GM18870 (cell line): ENCODE measurements around the gene TMEM126B.
"Not testable (repeated sequence)": the region's sequence is repeated elsewhere in the genome, so short reads cannot be mapped to it uniquely, and the experiment has no call there.

Experiments
- ATAC-seq: cut with Tn5 transposase; IDR thresholded peaks from one replicate; pipeline ENCODE4 v1.9.1; 2021; ENCODE audit warnings: moderate library complexity; ENCODE audit not compliant: unreplicated experiment

Gene TMEM126B

DNA sequence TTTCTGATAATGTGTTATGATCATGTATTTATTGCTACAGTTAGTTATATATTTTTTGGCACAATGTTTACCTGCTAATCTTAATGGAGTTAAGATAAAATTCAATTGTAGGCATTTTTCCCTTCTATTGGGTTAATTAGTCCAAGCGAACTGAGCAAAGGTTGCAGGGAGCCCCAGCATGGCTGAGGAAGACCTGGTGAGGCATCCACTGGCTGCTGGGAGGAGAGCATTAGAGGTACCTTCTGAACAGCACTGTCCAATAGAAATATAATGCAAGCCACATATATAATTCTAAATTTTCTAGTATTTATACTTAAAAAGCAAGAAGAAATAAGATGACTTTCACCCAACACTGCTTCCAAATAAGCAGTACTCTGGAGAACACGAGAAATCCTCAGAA lies 18.7 kb downstream of the TMEM126B start:
- ATAC-seq, result no peak

DNA sequence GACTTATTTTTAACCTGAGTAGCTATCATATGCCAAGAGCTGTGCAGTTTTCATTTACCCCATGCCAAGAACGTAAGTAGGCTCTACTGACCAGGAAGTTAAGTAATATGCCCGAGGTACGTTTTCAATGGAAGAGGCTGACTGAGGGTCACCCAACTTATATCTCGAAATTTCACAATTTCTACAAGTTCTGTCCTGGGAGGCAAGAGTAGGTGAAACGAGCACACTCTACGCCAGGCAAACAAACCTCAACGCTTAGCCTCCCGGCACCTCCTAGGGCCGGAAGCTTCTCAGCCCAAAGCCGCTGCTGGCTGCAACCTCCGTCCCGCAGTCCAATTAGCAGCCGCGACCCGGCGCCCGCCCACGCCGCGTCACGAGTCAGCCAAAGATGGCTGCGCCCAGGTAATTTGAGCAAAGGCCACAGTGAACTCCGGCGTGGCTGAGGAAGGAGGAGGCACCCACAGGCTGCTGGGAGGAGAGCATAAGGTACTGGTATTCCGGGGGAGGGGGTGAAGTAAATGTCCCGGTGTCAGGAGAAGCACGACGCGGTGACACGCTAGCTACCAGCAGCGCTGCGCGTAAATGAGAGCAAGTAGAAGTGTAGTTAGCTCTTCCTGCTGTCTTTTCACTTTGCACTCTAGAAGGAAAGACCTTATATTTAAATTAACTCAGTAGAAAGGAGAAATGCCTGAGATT lies 19.4 kb downstream of the TMEM126B start, which contains the start of gene TMEM126A:
Gene TMEM126A, plus strand, starts transcription at position 364 of the 696 bp plus-strand sequence. CDS start 2,289 bp downstream, outside the sequence.
- peak; percentile 94 for ATAC-seq

GRCh38 chr11:85651118-85651517 lies 22.7 kb downstream of the TMEM126B start:
- ATAC-seq, result no peak

DNA sequence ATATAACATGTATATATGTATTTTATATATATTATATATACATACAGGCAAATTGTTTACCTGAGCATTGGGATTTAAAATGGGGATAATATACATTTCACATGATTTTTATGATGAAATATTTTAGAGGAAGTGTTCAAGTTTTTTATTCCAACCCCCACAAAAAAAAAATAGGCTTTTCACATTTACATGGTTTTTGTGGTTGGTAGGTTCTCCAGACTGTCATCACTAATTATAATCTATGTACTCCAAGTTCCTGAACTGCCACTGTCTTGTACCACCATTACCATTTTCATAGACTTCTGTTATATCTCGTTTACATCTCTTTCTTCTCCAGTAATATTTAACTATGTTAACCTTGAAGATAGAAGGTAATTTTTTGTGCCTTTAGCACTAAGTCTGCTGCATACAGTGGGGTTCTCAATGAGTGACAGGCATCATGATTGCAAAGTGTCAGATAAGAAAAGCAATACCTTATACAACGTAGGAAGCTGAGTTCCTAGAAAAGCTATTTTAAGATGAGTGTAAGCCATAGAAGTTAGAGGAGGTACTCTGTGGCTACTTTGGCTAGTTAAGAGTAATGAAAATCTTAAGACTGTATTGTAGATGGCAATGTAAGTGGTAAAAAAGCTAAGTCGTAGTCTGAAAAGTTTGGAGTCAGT lies 24.5 kb downstream of the TMEM126B start:
- ATAC-seq, result no peak

- ATAC-seq, result not testable (repeated sequence)
Observed at GRCh38 chr11:85654343-85654742, 25.9 kb downstream of the TMEM126B start.

DNA sequence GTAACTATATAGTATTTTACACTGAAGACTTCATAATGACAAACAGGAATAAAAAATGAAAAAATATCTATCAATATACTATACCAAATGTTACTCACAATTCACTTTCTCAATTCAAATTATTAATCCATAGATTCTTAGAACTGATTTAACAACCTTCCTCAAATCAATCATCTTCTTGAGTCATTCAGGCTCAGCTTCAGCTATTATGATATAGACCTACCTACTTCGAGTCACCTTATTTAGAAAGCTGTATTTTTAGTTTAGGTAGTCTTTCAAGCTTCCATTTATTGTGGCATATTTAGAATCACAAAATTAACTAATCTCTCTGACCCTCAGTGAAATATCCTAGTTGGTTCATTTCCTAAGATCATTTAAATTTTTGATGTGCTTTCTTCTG lies 28.4 kb downstream of the TMEM126B start:
- ATAC-seq, result no peak

GRCh38 chr11:85658180-85658579 lies 29.8 kb downstream of the TMEM126B start:
- ATAC-seq, result no peak

DNA sequence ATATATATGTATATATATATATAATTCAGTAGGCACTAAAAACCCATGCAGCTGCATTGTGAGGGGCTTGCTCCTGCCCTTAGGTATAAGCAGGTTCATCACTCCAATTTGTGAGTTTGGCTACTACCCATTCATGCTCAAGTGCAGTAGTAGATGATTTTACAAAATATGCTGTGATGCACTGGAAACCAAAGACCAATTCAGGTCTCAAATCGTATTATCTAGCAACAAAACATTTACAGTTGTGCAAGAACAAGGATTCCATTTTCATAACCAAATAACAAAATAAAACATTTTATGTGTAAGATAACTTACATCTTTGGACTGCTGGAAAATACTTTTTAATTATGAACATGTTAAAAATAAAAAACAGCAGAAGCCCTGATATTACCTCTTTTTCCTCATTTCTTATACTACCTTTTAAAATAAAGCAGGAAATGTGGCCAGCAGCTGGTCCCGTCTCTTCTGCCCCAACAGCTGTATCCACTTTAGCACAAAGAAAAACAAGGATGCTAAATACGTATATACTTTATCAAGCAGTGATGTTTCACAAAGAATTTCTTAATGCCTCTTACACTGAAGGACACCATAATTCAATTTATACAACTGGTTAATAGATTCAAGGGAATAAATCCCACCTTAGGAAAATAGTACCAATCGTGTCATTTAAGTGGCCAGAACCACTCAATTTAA lies 33.7 kb downstream of the TMEM126B start:
- ATAC-seq, result no peak

- ATAC-seq, result no peak
Observed at GRCh38 chr11:85663080-85663752, 34.8 kb downstream of the TMEM126B start.

- ATAC-seq, result peak; percentile 62
Observed at GRCh38 chr11:85663753-85664614, 35.6 kb downstream of the TMEM126B start.

DNA sequence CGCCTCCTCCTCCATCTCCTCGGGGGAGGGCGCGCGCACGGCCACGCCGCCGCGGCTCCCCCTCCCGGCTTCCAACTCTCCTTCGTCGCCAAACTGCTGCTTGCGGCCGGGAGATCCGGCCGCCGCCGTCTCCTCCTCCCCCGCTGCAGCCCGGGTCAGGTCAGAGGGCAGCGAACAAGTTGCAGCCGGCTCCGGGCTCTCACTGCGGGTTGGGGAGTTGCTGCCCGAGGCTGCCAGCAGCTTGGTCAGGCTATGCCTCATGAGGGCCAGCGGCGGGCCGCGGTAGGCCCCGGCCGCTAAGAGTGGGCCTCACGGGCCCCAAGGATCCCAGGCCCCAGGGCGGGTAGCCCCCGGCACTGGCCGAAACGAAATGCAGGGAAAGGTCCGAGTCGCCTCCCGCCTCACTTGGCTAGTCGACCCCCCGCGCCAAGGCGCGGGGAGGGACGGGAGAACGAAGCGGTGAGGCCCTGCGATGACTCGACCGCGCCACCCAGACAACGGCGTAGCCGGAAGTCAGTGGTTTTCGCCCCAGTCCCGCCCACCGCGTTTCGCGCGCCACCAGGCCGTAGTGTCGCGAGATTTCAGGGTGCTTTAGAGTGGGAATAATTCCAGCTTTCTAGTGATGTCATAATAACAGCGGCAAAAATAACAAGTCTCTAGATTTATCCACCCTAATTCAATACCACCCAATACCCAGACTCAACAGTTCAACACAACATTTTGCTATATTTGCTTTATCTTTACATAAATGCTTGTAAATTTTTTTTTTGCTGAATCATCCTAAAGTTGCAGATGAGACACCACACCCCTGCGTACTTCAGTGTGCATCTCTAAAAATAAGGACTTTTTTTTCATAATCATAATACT lies 36.5 kb downstream of the TMEM126B start, which contains the start of gene CREBZF:
Gene CREBZF, minus strand, starts transcription at position 515 of the 867 bp plus-strand sequence. Its CDS starts 254 bp downstream, at position 261.
- peak; percentile 85 for ATAC-seq

DNA sequence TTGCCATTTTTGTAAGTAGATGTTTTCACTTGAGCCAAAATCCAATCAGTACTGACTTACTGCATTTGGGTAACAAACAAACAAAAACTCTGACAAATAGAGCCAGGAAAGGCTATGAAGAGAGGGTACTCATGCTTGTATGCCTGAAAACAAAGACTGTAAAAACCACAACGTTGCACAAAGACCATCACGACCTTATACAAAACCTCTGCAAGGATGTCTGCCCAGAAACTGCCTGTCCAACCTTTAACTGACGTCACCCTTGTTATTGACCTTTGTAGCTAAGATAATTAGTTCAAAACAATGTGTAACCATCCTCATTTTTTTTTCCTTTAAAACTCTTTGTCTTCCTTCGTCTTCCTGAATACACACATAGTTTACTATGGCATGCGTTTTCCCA lies 37.3 kb downstream of the TMEM126B start:
- ATAC-seq, result no peak

GRCh38 chr11:85666687-85667086 lies 38.3 kb downstream of the TMEM126B start:
- ATAC-seq, result no peak

GRCh38 chr11:85668157-85668556 lies 39.8 kb downstream of the TMEM126B start:
- ATAC-seq, result no peak

- ATAC-seq, result not testable (repeated sequence)
Observed at GRCh38 chr11:85670949-85671663, 42.7 kb downstream of the TMEM126B start.

DNA sequence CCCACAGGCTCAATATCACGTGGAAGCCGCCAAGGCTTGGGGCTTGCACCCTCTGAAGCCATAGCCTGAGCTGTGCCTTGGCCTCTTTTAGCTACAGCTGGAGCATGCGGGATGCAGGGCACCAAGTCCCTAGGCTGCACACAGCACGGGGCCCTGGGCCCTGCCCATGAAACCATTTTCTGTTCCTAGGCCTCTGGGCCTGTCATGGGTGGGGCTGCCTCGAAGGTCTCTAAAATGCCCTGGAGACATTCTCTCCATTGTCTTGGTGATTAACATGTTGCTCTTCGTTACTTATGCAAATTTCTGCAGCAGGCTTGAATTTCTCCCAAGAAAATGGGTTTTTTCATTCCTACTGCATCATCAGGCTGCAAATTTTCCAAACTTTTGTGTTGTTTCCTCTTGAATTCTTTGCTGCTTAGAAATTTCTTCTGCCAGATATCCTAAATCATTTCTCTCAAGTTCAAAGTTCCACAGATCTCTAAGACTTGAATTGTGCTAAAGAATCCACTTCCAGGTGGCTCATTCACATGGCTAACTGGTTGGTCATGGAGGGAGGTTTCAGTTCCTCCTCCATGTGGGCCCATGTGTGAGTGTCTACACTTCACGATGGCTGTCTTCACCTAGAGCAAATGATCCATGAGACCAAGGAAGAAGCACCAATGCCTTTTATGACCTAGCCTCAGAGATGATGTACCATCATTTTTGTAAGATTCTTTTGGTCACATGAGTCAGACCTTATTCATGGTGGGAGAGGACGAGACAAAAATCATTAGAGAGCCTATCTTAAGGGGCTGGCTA lies 43.9 kb downstream of the TMEM126B start:
- ATAC-seq, result no peak

DNA sequence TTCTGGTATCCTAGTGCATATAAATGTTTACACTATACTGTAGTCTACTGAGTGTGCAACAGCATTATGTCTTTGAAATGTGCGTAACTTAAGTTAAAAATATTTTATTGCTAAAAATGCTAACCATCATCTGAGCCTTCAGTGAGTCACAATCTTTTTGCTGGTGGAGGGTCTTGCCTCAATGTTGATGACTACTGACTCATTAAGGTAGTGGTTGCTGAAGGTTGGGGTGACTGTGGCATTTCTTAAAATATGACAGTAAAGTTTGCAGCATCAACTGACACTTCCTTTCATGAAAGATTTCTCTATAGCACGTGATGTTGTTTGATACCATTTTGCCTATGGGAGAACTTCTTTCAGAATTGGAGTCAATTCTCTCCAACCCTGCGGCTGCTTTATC lies 45.0 kb downstream of the TMEM126B start:
- no peak for ATAC-seq

GRCh38 chr11:85679576-85679975 lies 51.2 kb downstream of the TMEM126B start:
- ATAC-seq, result no peak
